ENCODE measurements around the gene CHRNG.

CHRNG gene

GRCh38 chr2:232506709-232507108 is 32.8 kb upstream of the CHRNG start:
- H3K36me3 ChIP-seq (ENCODE audit: control insufficient read depth, insufficient read depth, low read length), result no peaks in the 10 kb centered on the region
- no peaks in the 10 kb centered on the region for H3K9me3 ChIP-seq (ENCODE audit: control insufficient read depth, insufficient read depth, low read depth, low read length)
- no peak overlapping the region for H3K4me3 ChIP-seq (ENCODE audit: low read depth, low read length)
- peaks cover 17% of the 10 kb centered on the region for H3K4me1 ChIP-seq (ENCODE audit: control insufficient read depth, insufficient read depth, low read length)
- H3K27me3 ChIP-seq (ENCODE audit: control insufficient read depth, insufficient read depth, low read length), result peaks cover 62% of the 10 kb centered on the region
- no peak overlapping the region for H3K27ac ChIP-seq (ENCODE audit: low read depth, low read length)
- H3K9ac ChIP-seq (ENCODE audit: low read length), result no peak overlapping the region

- Histone ChIP-seq H3K27ac (ENCODE audit: low read depth, low read length) (no peak overlapping the region), H3K9ac (ENCODE audit: low read length) (no peak overlapping the region), H3K4me3 (ENCODE audit: low read depth, low read length) (no peak overlapping the region), H3K36me3 (ENCODE audit: control insufficient read depth, insufficient read depth, low read length) (no peaks in the 10 kb centered on the region), H3K4me1 (ENCODE audit: control insufficient read depth, insufficient read depth, low read length) (peaks cover 10% of the 10 kb centered on the region), H3K27me3 (ENCODE audit: control insufficient read depth, insufficient read depth, low read length) (peaks cover 52% of the 10 kb centered on the region), H3K9me3 (ENCODE audit: control insufficient read depth, insufficient read depth, low read depth, low read length) (no peaks in the 10 kb centered on the region)
These were observed 31.2 kb upstream of the CHRNG start for GRCh38 chr2:232508251-232508650.

GRCh38 chr2:232511336-232511890 is 28.1 kb upstream of the CHRNG start:
- no peaks in the 10 kb centered on the region; the same call in 1 of the 2 replicates for H3K4me1 ChIP-seq (ENCODE audit: control insufficient read depth, insufficient read depth, low read length)
- H3K27me3 ChIP-seq (ENCODE audit: control insufficient read depth, insufficient read depth, low read length), result peaks cover 29% of the 10 kb centered on the region
- no peak overlapping the region for H3K4me3 ChIP-seq (ENCODE audit: low read depth, low read length)
- H3K9me3 ChIP-seq (ENCODE audit: control insufficient read depth, insufficient read depth, low read depth, low read length), result no peaks in the 10 kb centered on the region
- no peaks in the 10 kb centered on the region for H3K36me3 ChIP-seq (ENCODE audit: control insufficient read depth, insufficient read depth, low read length)
- no peak overlapping the region for H3K27ac ChIP-seq (ENCODE audit: low read depth, low read length)
- H3K9ac ChIP-seq (ENCODE audit: low read length), result no peak overlapping the region

GRCh38 chr2:232512602-232513001 is 26.9 kb upstream of the CHRNG start:
- Histone ChIP-seq H3K27me3 (ENCODE audit: control insufficient read depth, insufficient read depth, low read length) (peaks cover 26% of the 10 kb centered on the region; the same call in 1 of the 2 replicates), H3K27ac (ENCODE audit: low read depth, low read length) (no peak overlapping the region), H3K9ac (ENCODE audit: low read length) (no peak overlapping the region), H3K9me3 (ENCODE audit: control insufficient read depth, insufficient read depth, low read depth, low read length) (no peaks in the 10 kb centered on the region), H3K36me3 (ENCODE audit: control insufficient read depth, insufficient read depth, low read length) (no peaks in the 10 kb centered on the region), H3K4me3 (ENCODE audit: low read depth, low read length) (no peak overlapping the region), H3K4me1 (ENCODE audit: control insufficient read depth, insufficient read depth, low read length) (no peaks in the 10 kb centered on the region; the same call in 1 of the 2 replicates)

- H3K36me3 ChIP-seq (ENCODE audit: control insufficient read depth, insufficient read depth, low read length), result no peaks in the 10 kb centered on the region
- no peak overlapping the region for H3K27ac ChIP-seq (ENCODE audit: low read depth, low read length)
- H3K4me1 ChIP-seq (ENCODE audit: control insufficient read depth, insufficient read depth, low read length), result no peaks in the 10 kb centered on the region; the same call in 1 of the 2 replicates
- no peak overlapping the region for H3K4me3 ChIP-seq (ENCODE audit: low read depth, low read length)
- H3K9ac ChIP-seq (ENCODE audit: low read length), result no peak overlapping the region
- no peaks in the 10 kb centered on the region for H3K9me3 ChIP-seq (ENCODE audit: control insufficient read depth, insufficient read depth, low read depth, low read length)
- H3K27me3 ChIP-seq (ENCODE audit: control insufficient read depth, insufficient read depth, low read length), result peaks cover 28% of the 10 kb centered on the region; the same call in 1 of the 2 replicates
These were observed 26.1 kb upstream of the CHRNG start for GRCh38 chr2:232513353-232513752.

- Histone ChIP-seq H3K4me3 (ENCODE audit: low read depth, low read length) (no peak overlapping the region), H3K4me1 (ENCODE audit: control insufficient read depth, insufficient read depth, low read length) (peaks cover 9% of the 10 kb centered on the region; the same call in 1 of the 2 replicates), H3K36me3 (ENCODE audit: control insufficient read depth, insufficient read depth, low read length) (no peaks in the 10 kb centered on the region), H3K27me3 (ENCODE audit: control insufficient read depth, insufficient read depth, low read length) (peaks cover 48% of the 10 kb centered on the region), H3K9me3 (ENCODE audit: control insufficient read depth, insufficient read depth, low read depth, low read length) (no peaks in the 10 kb centered on the region), H3K27ac (ENCODE audit: low read depth, low read length) (no peak overlapping the region), H3K9ac (ENCODE audit: low read length) (no peak overlapping the region)
These were observed 23.9 kb upstream of the CHRNG start for GRCh38 chr2:232515639-232516038.

- no peaks in the 10 kb centered on the region for H3K36me3 ChIP-seq (ENCODE audit: control insufficient read depth, insufficient read depth, low read length)
- peaks cover 9% of the 10 kb centered on the region; the same call in 1 of the 2 replicates for H3K4me1 ChIP-seq (ENCODE audit: control insufficient read depth, insufficient read depth, low read length)
- H3K27ac ChIP-seq (ENCODE audit: low read depth, low read length), result no peak overlapping the region
- H3K27me3 ChIP-seq (ENCODE audit: control insufficient read depth, insufficient read depth, low read length), result peaks cover 57% of the 10 kb centered on the region
- H3K9ac ChIP-seq (ENCODE audit: low read length), result no peak overlapping the region
- H3K9me3 ChIP-seq (ENCODE audit: control insufficient read depth, insufficient read depth, low read depth, low read length), result no peaks in the 10 kb centered on the region
- H3K4me3 ChIP-seq (ENCODE audit: low read depth, low read length), result no peak overlapping the region
These were observed 22.9 kb upstream of the CHRNG start for GRCh38 chr2:232516551-232516950.

GRCh38 chr2:232518844-232519243 is 20.6 kb upstream of the CHRNG start:
- H3K27me3 ChIP-seq (ENCODE audit: control insufficient read depth, insufficient read depth, low read length), result peaks cover 76% of the 10 kb centered on the region
- H3K4me3 ChIP-seq (ENCODE audit: low read depth, low read length), result no peak overlapping the region
- peaks cover 13% of the 10 kb centered on the region for H3K4me1 ChIP-seq (ENCODE audit: control insufficient read depth, insufficient read depth, low read length)
- no peak overlapping the region for H3K27ac ChIP-seq (ENCODE audit: low read depth, low read length)
- H3K9me3 ChIP-seq (ENCODE audit: control insufficient read depth, insufficient read depth, low read depth, low read length), result no peaks in the 10 kb centered on the region
- no peaks in the 10 kb centered on the region for H3K36me3 ChIP-seq (ENCODE audit: control insufficient read depth, insufficient read depth, low read length)
- H3K9ac ChIP-seq (ENCODE audit: low read length), result no peak overlapping the region

GRCh38 chr2:232519581-232520438 is 19.7 kb upstream of the CHRNG start, which contains the start of gene PRSS56:
TSS of gene PRSS56 (plus strand) at chr2:232520388. CDS start at chr2:232520599, 211 bp downstream.
- Histone ChIP-seq H3K36me3 (ENCODE audit: control insufficient read depth, insufficient read depth, low read length) (no peaks in the 10 kb centered on the region), H3K27me3 (ENCODE audit: control insufficient read depth, insufficient read depth, low read length) (peaks cover 86% of the 10 kb centered on the region), H3K9me3 (ENCODE audit: control insufficient read depth, insufficient read depth, low read depth, low read length) (no peaks in the 10 kb centered on the region), H3K9ac (ENCODE audit: low read length) (no peak within 1 kb of the TSS), H3K4me3 (ENCODE audit: low read depth, low read length) (no peak within 1 kb of the TSS), H3K4me1 (ENCODE audit: control insufficient read depth, insufficient read depth, low read length) (peaks cover 16% of the 10 kb centered on the region), H3K27ac (ENCODE audit: low read depth, low read length) (no peak within 1 kb of the TSS)

GRCh38 chr2:232520489-232520888 is 19.0 kb upstream of the CHRNG start:
- H3K4me3 ChIP-seq (ENCODE audit: low read depth, low read length), result no peak overlapping the region

GRCh38 chr2:232521098-232521497 is 18.4 kb upstream of the CHRNG start:
- H3K36me3 ChIP-seq (ENCODE audit: control insufficient read depth, insufficient read depth, low read length), result no peaks in the 10 kb centered on the region
- H3K4me1 ChIP-seq (ENCODE audit: control insufficient read depth, insufficient read depth, low read length), result peaks cover 16% of the 10 kb centered on the region
- no peak overlapping the region for H3K4me3 ChIP-seq (ENCODE audit: low read depth, low read length)
- H3K27ac ChIP-seq (ENCODE audit: low read depth, low read length), result no peak overlapping the region
- H3K9me3 ChIP-seq (ENCODE audit: control insufficient read depth, insufficient read depth, low read depth, low read length), result no peaks in the 10 kb centered on the region
- H3K27me3 ChIP-seq (ENCODE audit: control insufficient read depth, insufficient read depth, low read length), result peaks cover 80% of the 10 kb centered on the region
- no peak overlapping the region for H3K9ac ChIP-seq (ENCODE audit: low read length)

More at GRCh38 chr2:232520489-232520888, 19.0 kb upstream of the CHRNG start:
- Histone ChIP-seq H3K36me3 (ENCODE audit: control insufficient read depth, insufficient read depth, low read length) (no peaks in the 10 kb centered on the region), H3K9ac (ENCODE audit: low read length) (no peak overlapping the region), H3K4me1 (ENCODE audit: control insufficient read depth, insufficient read depth, low read length) (peaks cover 16% of the 10 kb centered on the region), H3K27ac (ENCODE audit: low read depth, low read length) (no peak overlapping the region), H3K9me3 (ENCODE audit: control insufficient read depth, insufficient read depth, low read depth, low read length) (no peaks in the 10 kb centered on the region), H3K27me3 (ENCODE audit: control insufficient read depth, insufficient read depth, low read length) (peaks cover 86% of the 10 kb centered on the region)
